Ureter (tissue), 1 donor: ENCODE results near the gene TRIM37. TPM values are rescaled to one million over a fixed set of nuclear protein-coding genes. Genes with fewer than 3 reads are reported as not detected.
A peak's percentile ranks its signal among the peaks of the same experiment; 100 is the strongest.
"Not testable (repeated sequence)": the region's sequence is repeated elsewhere in the genome, so short reads cannot be mapped to it uniquely, and the experiment has no call there.

Experiments used
- DNase-seq: peaks from one replicate; pipeline ENCODE4 v3.0.0-alpha.2; 2020; ENCODE audit warnings: low spot score
- total RNA-seq: library from RNA; stranded (reverse); gene quantifications from one replicate; pipeline ENCODE4 v1.2.4, GENCODE V29; 2023
- donor health status: DM: yes; HTN: yes; CAD: no.

TRIM37 gene, protein sequence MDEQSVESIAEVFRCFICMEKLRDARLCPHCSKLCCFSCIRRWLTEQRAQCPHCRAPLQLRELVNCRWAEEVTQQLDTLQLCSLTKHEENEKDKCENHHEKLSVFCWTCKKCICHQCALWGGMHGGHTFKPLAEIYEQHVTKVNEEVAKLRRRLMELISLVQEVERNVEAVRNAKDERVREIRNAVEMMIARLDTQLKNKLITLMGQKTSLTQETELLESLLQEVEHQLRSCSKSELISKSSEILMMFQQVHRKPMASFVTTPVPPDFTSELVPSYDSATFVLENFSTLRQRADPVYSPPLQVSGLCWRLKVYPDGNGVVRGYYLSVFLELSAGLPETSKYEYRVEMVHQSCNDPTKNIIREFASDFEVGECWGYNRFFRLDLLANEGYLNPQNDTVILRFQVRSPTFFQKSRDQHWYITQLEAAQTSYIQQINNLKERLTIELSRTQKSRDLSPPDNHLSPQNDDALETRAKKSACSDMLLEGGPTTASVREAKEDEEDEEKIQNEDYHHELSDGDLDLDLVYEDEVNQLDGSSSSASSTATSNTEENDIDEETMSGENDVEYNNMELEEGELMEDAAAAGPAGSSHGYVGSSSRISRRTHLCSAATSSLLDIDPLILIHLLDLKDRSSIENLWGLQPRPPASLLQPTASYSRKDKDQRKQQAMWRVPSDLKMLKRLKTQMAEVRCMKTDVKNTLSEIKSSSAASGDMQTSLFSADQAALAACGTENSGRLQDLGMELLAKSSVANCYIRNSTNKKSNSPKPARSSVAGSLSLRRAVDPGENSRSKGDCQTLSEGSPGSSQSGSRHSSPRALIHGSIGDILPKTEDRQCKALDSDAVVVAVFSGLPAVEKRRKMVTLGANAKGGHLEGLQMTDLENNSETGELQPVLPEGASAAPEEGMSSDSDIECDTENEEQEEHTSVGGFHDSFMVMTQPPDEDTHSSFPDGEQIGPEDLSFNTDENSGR
- total RNA-seq = 17.2 TPM

DNA sequence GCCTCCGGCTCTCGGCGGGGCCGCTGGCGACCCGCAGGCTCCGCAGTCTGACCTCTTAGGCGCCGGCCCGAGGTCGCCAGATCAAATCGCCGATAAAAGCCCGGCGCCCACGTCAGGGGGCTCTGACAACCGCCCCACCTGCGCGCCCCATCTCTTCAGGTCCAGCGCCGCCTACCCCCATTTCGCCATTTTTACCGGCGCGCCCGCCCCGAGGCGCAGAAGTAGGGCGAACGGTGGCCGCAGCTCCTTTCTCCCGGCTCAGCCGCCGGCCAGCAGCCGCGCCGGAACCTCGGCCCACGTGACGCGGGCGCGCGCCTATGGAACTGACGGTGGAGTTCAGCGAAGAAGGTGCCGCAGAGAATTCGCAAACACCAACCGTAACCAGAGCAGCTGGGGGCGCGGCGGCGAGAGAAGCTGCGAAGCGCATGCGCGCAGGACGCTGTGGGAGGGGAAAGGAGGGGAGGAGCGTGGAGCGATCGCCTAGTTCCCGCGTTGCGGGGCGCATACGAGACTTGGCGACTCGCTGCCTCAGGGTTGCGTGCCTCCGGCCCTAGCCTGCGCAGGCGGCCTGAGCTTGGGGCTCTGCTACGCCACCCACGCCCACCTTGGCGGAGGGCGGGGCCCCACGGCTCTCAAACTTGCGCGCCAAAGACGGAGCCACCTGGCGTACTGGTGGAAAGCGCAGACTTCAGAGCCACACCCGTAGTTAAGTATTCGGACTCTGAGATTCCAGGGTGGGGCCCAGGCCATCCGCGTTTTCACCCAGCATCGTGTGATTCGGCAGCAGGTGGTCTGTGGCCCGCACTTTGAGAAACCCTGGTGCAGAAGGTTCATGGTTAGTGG, at the start of gene TRIM37:
TRIM37 (minus strand) TSS at position 418 of the 843 bp plus-strand sequence. CDS start 419 bp downstream, outside the sequence.
- DNase-seq = peak; percentile 98

DNA sequence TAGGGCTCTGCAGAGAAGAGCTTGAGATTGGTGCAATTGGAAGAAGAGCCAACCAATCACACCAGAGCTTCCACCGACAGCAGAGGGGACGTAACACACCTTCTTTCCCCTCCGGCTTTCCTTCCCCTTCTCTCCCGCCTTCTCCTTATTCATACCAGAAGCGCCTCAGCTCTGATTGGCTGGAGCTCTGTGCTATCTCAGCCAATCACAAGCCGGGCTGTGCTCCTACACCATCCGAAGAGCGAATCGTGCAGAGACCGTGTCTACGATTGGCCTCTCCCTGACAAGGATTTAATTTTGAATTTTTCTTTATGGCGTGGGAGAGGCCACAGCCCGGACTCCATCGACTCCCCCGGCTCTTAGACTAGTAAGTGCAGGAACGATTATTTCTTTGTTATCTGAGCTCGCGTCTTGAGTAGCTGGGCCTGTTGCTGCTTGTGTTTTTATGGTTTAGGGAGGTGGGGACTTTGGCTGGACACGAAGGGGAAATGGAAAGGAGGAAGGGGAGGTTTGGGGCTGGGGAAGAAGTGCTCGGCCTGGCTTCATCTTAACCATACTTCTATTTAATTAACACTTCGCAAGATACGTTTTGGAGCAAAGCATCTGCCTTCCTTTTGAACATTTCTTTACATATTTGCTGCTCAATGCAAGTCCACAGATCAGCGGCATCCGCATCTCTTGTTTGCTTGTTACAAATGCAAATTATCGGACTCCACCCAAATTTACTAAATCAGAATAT, 48.9 kb upstream of the TRIM37 start, which contains the start of gene PRR11:
PRR11 (plus strand) TSS at position 308 of the 739 bp plus-strand sequence. CDS start 14,007 bp downstream, outside the sequence.
- peak; percentile 98 for DNase-seq

DNA sequence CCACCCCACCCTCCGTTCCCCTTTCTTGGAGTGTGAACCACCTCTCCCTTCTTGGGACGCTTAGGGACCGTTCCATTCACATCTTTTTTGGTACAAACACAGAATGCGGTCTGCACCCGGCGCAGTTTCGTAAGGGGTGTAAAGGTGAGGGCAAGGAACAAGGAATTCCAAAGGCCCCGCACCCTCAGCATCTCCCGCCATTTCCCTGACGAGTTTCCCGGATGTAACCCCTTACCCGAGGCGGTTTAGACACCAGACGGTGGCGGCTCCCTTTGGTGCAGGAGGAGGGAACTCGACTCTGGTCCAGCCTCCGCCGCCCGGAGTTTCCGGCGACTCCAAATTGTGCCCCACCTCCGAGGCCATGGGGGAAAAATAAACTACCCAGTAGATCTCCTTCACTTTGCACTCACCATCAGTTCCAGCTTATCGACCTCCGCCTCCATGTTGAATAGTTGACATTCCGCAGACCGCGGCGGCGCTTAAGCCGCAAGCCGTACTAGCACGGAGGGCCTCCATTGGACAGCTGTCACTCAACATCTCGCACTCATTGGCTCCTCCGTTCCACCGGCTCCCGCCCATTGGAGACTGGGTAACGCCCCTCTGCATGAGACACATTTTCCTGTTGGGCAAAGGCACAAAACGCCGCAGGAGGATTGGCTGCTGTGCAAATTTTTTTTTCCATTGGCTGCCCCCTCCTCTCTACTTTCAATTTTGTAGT, 48.2 kb upstream of the TRIM37 start, which contains the start of gene SKA2:
SKA2 (minus strand) TSS at position 466 of the 718 bp plus-strand sequence; CDS start at position 443, 23 bp downstream.
- no peak for DNase-seq

DNA sequence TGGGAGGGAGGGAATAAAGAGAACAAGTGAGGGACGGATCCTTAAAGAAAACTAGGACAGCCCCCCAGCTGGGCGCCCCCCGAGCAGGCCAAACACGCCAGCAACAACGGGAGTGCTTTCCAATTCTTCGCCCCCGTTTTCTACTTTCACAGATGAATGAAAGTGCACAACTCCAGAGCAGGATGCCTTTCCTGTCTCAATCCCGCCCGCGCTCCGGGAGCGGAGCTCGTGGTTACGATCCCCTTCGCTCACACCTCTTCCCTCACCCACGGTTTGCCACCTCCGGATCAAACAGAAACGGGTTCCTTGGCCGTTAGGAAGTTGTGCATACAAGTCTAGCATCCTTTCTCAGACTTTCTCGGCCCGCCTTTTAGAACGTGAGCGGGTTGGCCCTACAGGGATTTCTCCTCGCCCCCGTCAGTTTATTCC, 47.6 kb upstream of the TRIM37 start:
- DNase-seq = peak; percentile 55

DNA sequence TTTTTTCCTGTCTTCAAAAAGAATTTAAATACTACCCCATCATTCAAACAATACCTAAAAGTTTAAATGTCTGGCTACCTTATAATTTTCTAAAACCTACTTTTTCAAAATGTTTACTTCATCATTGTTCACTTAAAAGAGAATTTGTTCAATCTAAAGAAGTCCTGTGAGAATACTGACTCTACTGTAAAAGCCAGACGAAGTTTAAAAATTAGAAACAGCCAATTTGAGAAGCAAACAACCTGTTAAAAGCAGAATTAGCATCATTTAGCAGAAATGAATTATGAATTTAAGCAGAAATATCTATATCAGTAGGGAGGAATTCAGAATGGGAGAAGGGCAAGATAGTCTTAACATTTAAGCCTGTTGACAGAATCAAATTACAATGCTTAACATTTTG, 46.2 kb upstream of the TRIM37 start:
- no peak for DNase-seq

DNA sequence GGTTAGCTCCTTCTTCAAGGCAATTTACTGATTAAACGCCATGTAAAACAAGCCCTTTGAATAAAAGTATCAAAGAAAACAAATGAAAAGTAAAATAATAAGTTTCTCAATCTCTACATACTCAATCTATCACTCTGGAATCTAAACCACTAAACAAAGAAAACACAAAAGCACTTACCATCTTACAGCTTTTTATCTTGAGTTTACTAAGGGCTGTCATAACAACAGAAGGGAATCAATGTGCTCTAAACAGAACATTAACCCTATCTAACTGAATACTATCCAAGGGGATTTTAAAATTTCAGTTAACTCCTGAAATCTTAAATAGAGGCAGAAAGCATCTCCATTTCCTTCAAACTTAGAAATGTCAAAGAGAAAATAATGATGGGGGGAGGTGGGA, 44.9 kb upstream of the TRIM37 start:
- no peak for DNase-seq

DNA sequence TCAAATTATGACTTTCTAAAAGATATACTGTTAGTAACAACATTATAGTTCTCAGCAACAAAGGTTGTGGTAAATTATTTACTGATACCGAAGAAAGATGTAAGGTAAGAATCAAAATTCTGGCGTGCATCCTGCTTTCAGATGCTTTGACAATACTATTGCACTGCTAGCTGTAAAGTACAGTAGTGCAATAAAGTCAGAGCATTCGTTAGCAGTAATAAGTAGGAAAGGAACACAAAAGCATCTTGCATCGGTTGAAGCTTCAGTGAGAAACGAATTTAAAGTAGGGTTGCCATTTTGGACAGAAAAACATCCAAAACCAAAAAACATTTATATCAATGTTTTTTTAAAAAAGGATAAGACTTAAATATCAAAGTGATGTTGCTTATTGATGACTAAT, 44.3 kb upstream of the TRIM37 start:
- no peak for DNase-seq

DNA sequence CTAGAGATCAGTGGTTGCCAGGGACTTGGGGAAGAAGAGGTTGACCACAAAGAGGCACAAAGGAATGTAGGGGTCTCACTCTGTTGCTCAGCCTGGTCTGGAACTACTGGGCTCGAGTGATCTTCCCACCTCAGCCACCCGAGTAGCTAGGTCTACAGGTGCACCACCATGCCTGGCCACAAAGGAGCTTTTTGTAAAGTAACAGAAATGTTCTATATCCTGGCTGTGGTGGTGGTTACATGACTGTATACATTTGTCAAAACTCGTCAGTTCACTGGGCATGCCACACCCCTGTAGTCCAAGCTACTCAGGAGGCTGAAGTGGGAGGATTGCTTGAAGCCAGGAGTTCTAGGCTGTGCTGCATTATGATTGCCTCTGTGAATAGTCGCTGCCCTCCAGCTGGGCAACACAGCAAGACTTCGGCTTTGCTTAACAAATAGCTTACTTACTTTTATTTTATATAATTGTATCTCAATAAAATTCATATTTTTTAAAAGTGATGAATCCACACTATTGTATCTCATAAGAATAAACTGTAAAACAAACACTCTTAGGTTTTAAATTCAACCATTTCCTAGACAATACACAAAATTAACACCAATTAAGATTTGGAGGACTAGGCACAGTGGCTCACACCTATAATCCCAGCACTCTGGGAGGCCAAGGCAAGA, 43.3 kb upstream of the TRIM37 start:
- no peak for DNase-seq

DNA sequence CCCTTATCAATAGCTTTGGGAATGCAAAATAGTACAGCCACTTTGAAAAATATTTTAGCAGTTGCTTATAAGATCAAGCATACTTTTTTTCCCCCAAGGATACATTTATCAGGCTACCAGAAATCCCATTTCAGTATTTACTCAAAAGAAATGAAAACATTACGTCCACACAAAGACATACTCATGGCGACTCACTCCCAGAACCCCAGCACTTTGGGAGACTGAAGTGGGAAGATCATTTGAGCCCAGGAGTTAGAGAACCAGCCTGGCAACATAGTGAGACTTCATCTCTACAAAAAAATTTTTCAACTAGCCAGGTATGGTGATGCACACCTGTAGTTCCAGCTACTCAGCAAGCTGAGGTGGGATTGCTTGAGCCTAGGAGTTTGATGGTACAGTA, 42.4 kb upstream of the TRIM37 start:
- DNase-seq = no peak

DNA sequence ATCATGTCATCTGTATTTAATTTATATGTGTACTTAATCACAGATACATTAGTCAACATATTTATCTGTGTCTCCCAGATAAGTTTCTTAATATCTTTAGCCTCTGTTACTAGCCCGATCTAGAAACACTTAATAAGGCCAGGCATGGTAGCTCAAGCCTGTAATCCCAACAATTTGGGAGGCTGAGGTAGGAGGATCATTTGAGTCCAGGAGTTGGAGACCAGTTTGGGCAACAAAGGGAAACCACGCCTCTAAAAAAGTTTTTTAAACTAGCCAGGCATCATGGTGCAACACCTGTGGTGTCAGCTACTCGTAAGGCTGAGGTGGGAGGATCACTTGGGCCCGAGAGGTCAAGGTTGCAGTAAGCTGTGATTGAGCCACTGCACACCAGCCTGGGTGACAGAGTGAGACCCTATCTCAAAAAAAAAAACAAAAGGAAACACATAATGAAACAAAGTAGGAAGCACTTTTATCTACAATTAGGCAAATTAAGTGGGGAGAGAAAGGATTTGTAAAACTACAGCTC, 39.0 kb upstream of the TRIM37 start:
- DNase-seq = no peak

DNA sequence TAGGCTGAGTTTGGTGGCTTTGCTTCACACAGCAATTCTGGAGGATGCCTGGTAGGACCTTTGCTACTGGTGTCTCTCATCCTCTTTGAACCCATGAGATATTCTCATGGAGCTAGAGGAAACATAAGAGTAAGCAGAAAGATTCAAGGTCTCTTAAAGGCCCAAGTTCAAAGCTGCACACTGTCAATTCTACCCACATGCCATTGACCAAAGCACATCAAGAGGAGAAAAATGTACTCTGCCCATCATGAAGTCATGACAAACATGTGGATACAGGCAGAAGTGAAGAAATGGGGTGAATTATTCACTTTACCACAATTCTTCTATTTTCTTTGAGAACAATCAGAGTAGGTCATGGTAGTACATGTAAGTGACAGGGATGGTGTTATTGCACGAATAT, 35.2 kb upstream of the TRIM37 start:
- DNase-seq = no peak

DNA sequence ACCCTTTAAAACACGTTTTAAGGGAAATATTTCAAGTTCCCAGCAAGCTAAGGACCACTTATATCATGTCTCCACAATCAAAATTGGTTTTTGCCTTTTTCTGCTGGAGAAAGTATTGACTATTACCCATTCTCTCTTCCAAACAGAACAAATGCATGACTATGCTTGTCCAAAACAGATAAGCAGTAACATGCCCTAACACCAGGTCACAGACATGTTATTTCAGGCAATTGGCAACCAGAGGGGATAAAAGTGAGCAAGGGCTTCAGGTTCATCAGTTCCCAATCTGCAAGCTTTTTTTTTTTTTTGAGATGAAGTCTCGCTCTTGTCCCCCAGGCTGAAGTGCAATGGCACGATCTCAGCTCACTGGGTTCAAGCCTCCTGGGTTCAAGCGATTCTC, 33.3 kb upstream of the TRIM37 start:
- DNase-seq = no peak

DNA sequence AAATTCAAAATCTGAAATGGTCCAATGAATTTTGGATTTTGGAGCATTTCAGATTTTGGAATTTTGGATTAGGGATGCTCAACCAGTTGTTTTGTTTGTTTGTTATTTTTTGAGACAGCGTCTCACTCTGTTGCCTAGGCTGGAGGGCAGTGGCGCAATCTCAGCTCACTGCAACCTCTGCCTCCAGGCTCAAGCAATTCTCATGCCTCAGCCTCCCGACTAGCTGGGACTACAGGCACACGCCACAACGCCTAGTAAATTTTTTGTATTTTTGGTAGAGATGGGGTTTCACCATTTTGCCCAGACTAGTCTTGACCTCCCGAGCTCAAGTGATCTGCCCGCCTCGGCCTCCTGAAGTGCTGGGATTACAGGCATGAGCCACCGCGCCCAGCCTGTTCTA, 31.7 kb upstream of the TRIM37 start:
- DNase-seq = not testable (repeated sequence)

DNA sequence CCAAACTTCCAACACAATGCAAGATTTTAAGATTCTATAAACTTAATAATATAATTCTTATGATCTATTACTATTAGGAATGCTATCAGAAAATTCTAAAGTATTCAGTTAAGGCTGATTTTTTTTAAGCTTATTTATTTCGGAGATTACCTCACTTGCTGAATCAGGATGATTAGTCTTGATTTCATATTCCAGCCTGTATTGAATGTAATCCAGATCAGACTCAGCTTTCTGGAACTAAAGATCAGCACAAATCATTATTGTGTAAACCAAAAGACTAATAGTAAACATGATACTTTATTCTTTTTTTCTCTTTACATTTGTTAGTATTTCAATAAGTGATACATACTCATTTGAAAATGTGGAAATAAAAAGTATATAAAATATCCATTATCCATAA, 24.5 kb upstream of the TRIM37 start:
- DNase-seq = no peak

DNA sequence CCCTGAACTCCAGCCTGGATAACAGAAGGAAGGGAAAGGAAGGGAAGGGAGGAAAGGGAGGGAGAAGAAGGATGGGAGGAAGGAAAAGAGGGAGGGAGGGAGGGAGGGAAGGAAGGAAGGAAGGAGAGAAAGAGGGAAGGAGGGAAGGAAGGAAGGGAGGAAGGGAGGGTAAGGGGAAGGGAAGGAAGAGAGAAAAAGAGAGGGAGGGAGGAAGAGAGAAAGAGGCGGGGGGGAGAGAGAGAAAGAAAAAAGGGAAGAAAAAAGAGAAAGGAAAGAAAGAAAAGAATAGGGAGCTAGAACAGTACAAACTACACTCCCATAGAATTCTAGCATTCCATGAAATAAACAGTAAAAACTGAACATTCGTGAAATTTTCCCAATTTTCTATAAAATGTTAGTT, 23.1 kb upstream of the TRIM37 start:
- no peak for DNase-seq

DNA sequence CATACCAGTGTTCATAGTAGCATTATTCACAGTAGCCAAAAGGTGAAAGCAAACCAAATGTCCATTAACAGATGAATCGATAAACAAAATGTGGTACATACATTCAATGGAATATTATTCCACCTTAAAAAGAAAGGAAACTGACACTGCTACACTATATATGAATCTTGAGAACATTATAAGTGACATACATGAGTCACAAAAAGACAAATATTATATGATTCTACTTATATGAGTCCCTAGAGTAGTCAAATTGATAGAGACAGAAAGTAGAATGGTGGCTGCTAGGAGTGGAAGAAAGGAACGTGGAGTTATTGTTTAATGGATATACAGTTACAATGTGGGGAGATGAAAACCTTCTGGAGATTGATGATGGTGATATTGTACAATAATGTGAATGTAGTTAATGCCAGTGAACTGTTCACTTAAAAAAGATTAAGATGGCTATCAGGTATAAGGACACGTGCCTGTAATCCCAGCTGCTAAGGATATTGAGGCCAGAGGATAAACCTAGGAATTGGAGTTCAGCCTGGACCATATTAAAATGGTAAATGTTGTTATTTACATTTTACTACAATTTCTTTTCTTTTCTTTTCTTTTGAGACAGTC, 20.2 kb upstream of the TRIM37 start:
- no peak for DNase-seq

DNA sequence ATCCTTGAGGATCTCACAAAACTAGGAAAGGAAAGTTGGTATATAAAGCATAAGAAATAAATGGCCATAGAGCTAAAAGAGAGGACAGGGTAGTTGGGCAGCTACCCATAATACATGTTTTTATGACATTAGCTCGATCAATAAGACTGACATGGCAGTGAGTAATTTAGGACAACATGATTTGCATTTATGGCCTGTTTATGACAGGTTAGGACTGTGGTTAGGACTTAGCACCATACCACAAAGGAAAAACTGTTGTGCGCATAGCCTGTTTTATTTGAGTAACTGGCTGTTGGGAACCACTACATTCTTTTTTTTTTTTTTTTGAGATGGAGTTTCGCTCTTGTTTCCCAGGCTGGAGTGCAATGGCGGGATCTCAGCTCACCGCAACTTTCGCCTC, 18.0 kb upstream of the TRIM37 start:
- DNase-seq = no peak

DNA sequence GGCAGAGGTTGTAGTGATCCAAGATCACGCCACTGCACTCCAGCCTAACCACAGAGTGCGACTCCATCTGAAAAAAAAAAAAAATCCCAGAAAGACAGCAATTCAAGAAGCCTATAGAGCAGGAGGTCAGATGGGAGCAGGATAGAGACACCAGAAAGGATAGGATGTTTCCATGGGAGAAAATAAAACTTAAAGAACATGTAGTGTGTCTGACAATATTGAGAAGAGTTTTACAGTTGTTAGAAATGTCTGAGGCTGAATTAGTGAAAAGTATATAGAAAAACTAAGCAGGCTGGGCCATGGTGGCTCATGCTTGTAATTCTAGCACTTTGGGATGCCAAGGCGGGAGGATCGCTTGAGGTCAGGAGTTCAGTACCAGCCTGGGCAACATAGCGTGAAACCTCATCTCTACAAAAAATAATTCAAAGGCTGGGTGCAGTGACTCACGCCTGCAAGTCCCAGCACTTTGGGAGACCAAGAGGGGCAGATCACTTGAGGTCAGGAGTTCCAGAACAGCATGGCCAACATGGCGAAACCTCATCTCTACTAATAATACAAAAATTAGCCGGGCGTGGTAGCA, 15.3 kb upstream of the TRIM37 start:
- DNase-seq = no peak
